HG03095 (cell line): ENCODE results near the gene ST8SIA5.

Experiments used
- ATAC-seq: cut with Tn5 transposase; IDR thresholded peaks from one replicate; pipeline ENCODE4 v1.9.1; 2021; ENCODE audit warnings: moderate library complexity; ENCODE audit not compliant: unreplicated experiment

ST8SIA5 gene

DNA sequence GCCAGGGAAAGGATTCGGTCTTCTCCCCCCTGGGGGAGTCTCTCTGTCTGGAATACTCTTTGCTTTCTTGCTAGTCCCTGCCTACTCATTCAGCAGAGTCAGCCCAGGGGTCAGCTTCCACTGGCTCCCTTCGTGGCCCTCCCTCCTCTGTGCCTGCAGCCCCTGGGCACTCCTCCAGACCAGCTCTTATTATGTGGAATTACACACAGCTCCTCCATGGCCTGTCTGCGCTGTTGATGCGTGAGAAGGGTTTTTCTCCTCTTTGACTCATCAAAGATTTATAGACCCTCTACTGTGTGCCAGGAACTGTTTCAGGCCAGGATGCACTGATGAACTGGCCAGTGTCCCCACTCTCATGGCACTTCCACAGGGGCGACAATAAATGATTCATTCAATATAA is 44.4 kb downstream of the ST8SIA5 start:
- no peak for ATAC-seq

DNA sequence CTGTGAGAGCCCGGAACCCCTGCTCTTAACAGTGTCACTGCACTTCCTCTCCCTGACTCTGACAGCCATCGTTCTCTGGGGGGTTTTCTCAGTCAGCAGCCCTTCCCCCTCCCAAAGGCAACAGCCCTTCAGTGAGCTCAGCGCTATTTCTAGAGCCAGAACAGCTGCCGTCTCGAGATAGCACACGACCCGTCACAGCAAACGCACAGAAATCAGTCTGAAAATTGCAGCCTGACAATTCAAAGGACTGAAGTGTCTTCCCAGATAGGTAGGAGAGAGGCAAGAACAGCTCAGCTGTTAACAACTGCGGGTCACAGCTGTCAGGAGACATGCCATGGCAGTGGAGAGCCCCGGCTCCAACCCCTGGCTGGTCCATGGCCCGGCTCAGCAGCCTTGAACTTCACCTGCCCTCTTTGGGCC is 45.4 kb downstream of the ST8SIA5 start:
- ATAC-seq = no peak

DNA sequence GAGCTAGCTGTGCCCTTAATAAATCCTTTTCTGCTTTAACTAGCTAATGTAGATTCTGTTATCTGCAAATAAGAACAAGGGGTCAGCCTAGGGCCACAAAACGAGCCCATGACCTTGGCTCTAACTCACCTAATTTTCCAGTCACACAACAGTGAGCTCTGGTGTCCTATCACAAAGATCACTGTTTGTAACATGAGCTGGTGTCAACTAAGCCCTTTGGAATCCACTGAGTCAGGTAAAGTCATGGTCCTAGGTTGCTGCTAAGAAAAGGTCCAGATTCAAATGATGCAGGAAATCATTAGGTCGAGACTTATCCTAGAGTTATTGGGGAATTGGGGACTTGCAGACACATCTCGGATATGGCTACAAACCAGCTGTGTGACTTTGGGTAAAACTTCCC is 49.9 kb downstream of the ST8SIA5 start:
- no peak for ATAC-seq

DNA sequence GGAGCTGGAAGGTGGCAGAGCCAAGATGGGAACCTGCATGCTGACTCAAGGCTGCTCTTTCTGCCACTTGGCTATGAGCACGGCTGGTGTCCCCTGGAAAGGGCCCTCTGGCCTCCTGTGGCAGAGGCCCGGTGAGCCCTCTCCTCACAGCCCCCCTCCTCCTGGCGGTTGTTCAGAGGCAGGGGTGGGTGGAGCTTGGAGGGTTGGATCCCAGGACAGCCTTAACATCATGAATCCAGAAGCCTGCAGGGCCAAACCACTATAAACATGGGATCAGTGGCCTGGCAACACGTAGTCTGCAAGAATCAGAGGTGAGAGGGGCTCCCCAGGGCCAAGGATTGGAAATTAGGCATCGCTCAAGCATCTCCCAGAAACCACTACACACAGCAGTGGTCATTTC is 51.3 kb downstream of the ST8SIA5 start:
- ATAC-seq = no peak

DNA sequence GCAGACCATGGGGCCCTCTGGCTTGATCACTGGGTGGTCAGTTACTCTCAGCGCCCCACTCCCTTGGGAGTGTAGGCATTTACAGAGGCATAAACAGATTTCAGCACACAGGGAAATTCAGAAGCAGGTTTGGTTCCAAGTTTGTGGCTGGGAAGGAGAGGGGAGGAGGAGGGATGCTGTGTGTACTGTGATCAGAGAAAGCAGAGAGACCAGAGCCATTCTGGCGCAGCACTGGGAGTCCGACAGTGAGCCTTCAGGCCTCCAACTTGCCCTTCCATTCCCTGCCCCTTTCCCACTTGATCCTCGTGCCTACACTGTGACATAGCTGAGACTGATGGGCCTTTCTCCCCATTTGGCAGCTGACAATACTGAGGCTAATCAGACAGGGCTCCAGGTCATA is 52.0 kb downstream of the ST8SIA5 start:
- ATAC-seq = no peak

DNA sequence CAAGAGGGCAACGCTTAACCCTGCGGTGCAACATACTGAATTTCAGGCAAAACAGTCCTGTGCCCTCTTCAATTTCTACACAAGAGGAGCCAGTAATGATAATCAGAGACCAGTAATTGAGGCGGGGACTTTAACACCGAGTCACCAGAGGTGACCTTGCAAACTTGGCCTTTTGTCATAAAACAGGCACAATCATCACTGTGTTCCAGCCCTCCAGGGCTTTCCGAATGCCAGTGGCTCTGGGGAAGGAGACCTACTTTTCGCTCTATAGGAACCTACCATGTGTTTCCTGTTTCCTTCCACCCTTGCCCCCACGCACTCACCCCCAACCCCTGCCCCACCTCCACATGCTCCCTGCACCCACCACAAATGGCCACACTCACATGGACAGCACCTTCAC is 52.7 kb downstream of the ST8SIA5 start:
- no peak for ATAC-seq

DNA sequence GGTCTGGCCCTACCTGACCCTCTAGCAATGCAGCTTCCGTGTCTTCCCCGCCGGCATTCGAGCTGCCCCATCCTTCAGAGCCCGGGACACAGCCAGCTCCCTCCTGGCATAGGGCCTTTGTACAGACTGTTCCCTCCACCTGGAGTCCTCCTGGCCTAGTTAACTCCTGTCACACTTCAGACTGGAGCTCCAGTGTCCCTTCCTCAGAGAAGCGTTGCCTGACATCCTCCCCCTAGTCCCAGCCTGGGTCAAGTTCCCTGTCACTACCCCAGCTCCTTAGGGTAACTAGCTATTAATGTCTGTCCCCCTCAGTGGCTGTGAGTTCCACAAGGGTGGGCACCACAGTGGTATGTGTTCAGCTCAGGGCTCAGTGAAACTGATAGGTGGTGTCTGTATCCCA is 54.4 kb downstream of the ST8SIA5 start:
- ATAC-seq = no peak

DNA sequence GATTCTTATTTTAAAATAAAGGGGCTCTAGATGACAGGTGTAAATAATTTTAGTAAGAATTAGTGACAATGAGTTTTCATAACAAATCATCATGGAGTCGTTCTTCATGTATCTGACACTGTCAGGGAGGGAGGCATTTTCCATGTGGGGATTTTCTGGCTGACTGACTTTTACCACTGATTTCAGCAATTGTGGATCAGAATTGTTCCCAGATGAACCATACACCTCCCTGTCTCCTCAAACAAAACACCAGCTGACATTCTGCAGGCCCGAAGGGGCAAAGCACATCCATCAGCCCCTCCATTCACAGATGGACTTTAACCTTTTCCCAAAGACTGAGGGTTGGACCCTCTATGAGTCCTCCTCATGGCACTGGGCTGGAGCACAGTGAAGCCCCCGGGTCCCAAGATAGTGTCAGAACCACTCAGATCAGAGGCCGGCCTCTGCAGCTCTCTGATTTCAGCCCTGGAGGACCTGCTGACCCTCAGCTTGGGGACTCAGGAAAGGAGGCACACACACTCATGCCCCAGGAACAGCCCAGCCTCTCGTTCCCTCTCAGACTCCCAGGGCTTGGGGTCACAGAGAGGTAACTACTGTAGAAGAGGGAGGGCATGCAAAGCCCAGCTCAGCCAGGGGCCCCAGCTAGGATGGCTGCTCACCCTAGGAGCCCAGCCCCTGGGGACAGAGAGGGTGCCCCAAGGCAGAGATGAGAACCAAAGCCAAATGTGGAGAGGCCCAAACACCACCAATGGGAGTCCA is 56.6 kb downstream of the ST8SIA5 start:
- ATAC-seq = no peak

DNA sequence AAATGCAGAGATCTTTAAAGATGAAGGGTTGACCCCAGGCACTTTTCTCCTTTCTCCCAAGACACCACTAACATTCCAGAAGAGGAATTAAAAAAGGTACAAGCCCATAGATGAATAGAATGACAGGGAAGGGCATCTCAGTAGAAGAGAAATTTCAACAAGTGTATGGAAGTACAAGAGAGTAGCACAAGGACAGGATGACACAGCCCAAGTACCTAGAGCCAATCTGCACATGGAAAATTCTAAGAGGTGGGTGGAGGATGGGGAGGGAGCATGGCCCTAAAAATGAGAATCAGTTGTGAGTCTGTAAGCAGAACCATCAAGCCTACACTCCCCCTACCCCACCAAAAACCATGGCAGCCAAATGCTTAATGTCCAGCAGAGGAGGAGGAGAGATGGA is 60.2 kb downstream of the ST8SIA5 start:
- no peak for ATAC-seq

DNA sequence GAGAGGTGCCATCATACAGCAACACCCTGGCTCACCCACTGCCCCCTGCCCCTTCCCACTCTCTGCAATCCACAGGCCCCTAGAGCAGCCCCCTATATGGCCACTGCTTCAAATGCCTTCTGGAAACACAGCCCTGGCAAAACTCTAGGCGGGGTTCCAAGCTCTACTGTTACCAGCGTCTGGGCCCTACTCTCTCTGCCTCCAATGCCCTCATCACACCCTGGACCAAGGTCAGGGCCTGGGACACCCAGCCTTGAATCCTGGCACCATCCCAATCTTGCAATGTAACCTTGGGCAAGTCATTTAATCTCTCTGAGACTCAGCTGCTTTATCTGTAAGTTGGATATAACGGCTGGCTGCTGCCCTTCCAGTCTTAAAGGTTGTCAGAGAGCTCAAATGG is 60.6 kb downstream of the ST8SIA5 start:
- no peak for ATAC-seq

DNA sequence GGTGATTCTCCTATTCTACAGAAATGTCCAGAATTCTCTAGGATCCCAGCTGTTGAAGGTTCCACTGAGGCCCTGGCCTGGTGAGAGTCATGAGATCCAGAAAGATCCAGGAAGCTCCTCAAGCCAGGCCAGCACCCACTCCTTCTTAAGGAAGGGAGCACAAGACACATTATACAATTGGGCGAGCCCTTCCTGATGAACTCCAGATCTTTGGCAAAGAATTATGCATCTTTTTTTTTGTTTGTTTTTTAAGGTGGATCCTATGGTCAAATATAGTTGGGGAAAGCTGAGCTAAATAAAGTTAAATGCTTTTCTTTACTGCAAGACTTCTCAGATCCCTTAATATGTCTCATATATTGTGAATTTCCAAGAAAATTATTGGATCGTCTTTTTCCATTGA is 62.9 kb downstream of the ST8SIA5 start:
- no peak for ATAC-seq

DNA sequence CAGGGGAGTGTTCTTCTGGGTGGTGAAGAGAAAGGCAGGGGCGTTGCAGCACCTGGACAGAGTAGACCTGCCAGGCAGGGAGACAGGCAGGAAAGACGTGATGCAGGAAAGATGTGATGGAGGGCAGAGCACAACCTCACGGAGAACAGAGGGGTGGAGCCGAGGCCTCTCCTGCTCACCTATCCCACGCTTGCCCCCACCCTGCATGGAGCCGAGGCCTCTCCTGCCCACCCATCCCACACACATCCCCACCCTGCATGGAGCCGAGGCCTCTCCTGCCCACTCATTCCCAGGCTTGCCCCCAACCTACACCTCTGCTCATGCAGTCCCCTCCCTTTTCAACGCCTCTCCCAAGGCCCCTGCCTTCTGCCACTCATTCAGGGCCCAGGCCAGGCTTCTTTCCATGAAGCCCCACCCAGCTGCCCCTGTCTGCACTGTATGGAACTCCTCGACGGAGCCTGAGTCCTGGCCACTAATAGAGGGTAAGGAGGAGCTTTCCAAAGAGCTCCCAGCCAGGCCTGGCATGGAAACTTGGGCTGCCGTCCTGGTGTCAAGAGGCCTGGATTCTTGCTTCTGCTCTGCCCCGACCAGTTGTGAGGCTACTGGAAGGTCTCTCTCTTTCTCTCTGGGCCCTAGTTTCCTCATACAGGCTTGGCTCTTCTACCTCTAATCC is 67.9 kb downstream of the ST8SIA5 start:
- no peak for ATAC-seq

DNA sequence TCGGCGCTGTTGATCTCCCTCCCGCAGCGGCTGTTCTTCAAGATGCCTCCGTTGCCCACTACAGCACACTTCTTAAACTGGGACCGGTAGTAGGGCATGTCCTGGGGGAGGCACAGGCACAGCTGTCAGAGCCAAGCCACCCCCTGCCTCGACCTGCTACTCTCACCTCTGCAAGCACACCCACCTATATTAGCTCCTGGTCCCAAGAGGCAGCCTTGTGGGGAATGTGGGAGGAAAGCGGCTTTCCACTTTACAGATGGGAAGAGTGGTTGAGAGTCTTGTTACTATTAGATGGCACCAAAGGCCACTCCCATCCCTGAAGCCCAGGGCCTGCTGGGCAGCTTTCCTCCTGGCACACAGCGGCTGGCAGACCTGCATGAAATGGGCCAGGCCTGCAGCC is 70.7 kb downstream of the ST8SIA5 start:
- ATAC-seq = no peak

DNA sequence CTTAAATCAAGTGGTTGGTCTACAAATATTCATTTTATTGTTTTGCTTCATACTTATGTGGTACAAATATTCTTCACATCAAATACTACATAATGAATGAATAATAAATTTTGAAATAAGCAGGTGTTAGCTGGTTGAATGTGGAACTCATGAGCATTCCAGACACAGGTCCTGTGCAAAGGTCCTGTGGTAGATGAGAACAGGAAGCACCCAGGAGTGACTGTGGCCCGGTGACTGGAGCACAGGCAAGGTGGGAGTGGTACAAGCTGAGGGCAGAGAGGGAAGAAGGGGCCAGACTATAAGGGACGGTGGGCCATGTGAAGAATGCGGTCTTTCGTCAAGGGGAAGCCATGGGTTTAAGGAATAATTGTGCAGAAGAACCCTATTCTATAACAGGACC is 73.6 kb downstream of the ST8SIA5 start:
- no peak for ATAC-seq

DNA sequence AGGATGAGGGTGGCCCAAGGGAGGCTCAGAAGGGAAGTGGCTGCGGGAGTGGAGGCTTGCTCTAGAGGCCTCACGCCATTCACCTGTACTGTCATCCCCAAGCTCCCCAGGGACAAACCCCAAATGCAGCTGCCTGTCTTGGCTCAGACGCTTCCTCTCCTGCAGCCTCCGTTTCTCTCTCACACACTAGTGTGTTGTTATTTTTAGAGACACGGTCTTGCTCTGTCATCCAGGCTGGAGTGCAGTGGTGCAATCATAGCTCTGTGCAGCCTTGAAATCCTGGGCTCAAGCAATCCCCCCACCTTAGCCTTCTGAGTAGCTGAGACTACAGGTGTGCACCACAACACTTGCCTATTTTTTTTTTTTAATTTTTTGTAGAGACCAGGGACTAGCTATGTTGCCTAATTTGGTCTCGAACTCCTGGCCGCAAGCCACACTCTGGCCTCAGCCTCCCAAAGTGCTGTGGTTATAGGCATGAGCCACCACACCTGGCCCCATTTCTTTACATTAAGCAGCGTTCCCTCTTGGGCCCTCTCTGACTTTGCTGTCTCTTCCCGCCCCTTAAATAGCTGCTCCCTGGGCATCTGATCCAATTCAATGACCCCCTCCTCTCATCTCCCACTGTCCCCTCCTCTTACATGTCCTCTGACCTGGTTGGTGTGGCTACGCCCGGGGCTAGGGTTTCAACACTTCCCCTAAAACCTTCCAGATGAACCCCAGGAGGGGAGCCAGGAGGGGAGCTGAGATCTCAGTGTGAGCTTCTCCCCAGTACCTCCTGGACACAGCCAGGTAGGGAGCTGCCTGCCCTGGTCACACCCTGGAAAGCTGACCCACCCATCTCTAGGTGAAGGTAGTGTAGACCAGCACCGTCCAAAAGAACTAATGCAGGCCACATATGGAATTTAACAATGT is 75.8 kb downstream of the ST8SIA5 start:
- no peak for ATAC-seq

DNA sequence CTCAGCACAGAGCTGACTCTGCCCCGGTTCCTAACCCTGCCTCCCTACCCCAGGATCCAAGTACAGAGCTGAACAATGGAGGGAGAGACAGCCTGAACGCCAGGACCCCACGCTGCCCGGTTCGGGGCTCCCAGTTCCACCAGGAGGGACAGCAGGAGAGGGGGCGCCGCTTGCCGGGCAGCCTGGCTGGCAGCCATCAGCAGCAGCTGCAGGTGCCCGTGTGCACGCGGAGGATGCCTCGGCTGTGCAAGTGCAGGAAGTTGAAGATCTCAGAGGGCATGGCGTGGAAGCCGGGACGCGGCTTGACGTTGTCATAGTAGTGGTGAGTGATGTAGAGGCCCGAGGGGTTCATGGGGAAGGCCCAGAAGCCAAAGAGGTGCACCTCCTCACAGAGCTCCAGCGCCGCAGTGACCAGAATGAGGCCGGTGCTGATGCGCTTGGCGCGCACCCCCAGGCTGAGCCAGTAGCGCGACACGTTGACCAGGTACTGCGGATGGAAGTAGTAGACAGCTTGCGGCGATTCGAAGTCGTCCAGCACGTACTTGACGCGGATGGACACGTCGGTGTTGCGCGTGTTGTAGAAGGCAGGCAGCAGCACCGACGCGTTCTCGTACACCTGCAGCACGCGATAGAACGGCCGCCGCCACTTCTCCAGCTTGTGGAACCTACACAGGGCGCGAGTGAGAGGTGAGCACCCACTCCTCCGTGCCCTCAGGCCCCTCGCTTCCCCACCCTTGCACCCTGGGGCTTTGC is 76.8 kb downstream of the ST8SIA5 start:
- no peak for ATAC-seq

DNA sequence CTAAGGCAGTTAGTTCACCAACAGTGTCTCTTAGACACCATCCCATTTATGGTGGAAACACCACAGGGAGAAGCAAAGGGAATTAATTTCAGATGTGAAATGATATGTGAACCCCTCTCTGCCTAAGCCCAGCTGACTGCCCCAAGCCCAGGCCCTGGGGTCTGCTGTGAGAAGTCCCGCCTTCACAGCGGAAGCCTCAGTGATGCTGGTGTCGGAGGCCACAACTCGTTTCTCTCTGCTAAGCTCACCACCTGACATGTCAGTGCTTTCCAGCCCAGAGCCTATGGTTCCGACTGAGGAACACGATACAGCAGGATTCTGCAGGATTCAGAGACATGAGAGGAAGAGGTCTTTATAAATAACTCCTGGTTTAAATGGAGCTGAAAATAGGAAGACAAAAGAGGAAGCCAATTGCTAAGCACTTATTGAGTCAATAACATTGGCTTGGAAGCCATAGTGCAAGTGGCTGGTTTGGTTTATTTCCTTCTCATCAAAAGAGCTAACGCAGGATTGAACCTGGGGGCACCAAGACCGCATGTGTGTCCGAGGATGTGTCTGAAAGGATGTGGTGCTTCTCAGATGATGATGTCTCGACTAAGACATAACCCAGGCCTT is 78.0 kb downstream of the ST8SIA5 start:
- no peak for ATAC-seq

DNA sequence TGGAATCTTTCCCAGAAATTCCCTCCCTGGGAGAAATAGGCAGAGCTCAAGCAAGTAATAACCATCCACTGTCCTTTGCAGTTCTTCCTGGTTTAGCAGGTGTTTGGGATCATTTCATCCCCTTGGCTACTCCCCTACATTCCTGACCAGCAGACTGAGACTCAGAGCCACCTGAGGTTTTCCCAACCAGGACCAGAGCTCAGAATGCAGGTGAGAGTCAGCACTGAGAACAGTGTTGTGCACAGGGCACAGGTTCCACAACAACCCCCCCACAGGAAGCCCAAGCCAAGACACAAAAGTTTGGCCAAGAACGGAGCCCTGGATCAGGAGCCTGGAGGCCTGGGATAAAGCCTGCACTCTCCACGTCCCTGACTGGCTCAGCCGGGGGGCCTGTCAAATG is 78.8 kb downstream of the ST8SIA5 start:
- ATAC-seq = no peak

DNA sequence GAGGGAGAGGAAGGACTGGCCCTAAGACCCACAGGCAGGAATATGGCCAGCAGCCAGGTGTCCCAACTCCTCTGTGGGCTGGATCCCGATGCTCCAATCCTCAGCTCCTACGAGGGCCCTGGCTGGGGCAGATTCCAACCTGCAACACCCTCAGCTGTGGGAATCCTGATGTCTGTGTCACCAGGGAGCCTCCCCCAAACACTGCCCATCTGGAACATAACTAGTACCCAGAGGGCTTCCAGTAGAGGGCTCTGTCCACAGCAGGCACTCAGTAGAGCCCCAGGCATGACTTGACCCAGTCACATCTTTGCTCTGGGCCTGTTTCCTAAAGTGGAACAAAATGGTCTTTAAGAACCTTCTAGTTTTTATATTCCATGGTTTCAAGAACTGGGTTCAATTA is 79.2 kb downstream of the ST8SIA5 start:
- no peak for ATAC-seq

DNA sequence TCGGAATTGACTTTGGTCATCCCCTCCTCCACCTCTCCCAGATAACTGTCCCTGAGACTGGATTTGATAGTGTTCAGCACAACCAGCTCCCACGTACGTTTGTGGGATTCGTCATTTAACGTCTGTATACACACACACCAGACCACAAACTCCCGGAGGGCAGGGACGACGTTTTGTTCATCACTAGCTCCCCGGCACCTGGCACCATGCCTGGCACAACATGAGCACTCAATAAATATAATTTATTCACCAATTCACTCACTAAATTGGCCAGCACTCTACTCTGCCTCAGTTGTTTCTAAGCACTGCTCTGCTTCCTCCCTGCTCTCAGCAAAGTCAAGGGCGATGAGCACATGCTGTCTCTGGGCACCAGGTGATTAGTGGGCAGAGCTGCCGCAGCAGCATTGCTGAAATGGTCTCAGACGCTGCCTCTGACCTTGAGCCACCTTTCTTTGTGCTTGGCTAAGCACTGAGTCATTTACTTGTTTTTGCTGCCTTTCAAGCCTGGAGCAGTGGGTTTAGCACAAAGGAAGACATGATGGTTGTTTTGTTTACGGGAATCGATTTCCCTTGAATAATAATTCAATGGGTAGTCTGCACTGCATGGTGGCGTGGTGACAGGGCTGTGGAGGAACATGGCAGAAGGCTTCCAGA is 80.5 kb downstream of the ST8SIA5 start:
- ATAC-seq = no peak
